Measurements from ENCODE around the gene C11orf16. TPM values are rescaled to one million over a fixed set of nuclear protein-coding genes. Genes with fewer than 3 reads are reported as not detected.
"Not testable (repeated sequence)": the region's sequence is repeated elsewhere in the genome, so short reads cannot be mapped to it uniquely, and the experiment has no call there.

The C11orf16 gene
- polyA plus RNA-seq, 1 of the 3 experiments (the other 2 are of a cell fraction), result not detected

- no peak for DNase-seq
- Histone ChIP-seq H3K27me3 (ENCODE audit: insufficient read depth) (no peaks in the 10 kb centered on the region), H3K9me3 (no peaks in the 10 kb centered on the region), H3K9ac (no peak overlapping the region), H3K36me3 (replicated peaks in 1 of 2; ENCODE audit: control insufficient read depth in 1 of 2, insufficient read depth in 2 of 2, low read length in 1 of 2) (no peaks in the 10 kb centered on the region), H3F3A (replicated peaks; ENCODE audit: insufficient read depth) (no peaks in the 10 kb centered on the region), H4K20me1 (ENCODE audit: insufficient read depth) (no peaks in the 10 kb centered on the region), H3K4me1 (ENCODE audit: control insufficient read depth in 1 of 2, insufficient read depth in 2 of 2, low read depth in 1 of 2, low read length in 1 of 2) (no peaks in the 10 kb centered on the region; a peak in 1 of 4 replicates), H3K4me3 (ENCODE audit: low read depth in 2 of 2, low read length in 1 of 2) (no peak overlapping the region), H2AFZ (ENCODE audit: low read depth) (no peak overlapping the region), H3K9me2 (no peaks in the 10 kb centered on the region), H3K27ac (ENCODE audit: low read depth in 2 of 2, low read length in 1 of 2) (no peak overlapping the region), H3K4me2 (no peak overlapping the region), H3K79me2 (ENCODE audit: insufficient read depth) (no peaks in the 10 kb centered on the region)
- CTCF ChIA-PET, result interaction anchor here (1.1 kb wide), 1 partner anchor 165 kb away, joined by 3 read pairs; no protein-coding TSS in a partner anchor
- 66% methylated on average over 2 of the region's 2 CpGs for WGBS (ENCODE audit: low lambda C conversion rate)
- TF ChIP-seq CHD2 (IDR thresholded peaks at IDR 0.05; ENCODE audit: low read length, partially characterized antibody) (no peak), ELF1 (IDR thresholded peaks at IDR 0.05) (no peak), GATA2 (CRISPR knock-in tag; IDR thresholded peaks at IDR 0.05) (no peak), TCF12 (IDR thresholded peaks at IDR 0.05) (no peak), POLR2AphosphoS5 (IDR thresholded peaks at IDR 0.05; ENCODE audit: low read depth, low read length) (no peak), RFX5 (IDR thresholded peaks at IDR 0.05; ENCODE audit: low read length) (no peak), FOXJ3 (CRISPR knock-in tag; IDR thresholded peaks at IDR 0.05) (no peak), CTCF (IDR thresholded peaks at IDR 0.05) (no peak), FOXM1 (IDR thresholded peaks at IDR 0.05; ENCODE audit: low read depth) (no peak), EP300 (IDR thresholded peaks at IDR 0.05; ENCODE audit: borderline replicate concordance in 1 of 2, low read depth in 1 of 2, low read length in 1 of 2) (no peak)
- POLR2A ChIA-PET, result no interaction called here
Measured at GRCh38 chr11:8886322-8886721, 46.4 kb downstream of the C11orf16 start.

DNA sequence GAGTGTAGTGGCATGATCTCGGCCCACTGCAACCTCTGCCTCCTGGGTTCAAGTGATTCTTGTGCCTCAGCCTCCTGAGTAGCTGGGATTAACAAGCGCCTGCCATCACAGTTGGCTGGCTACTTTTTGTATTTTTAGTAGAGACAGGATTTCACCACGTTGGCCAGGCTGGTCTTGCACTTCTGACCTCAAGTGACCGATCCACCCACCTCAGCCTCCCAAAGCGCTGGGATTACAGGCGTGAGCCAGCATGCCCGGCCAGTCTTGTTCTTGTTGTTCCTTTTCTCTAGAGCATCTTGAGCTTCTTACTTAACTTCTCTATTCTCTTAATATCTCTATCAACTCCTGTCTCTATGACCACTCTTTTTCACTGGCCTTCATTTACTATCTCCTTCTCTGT, 51.2 kb downstream of the C11orf16 start:
- H3K27ac ChIP-seq (ENCODE audit: low read depth in 2 of 2, low read length in 1 of 2); H3K4me2 ChIP-seq; CTCF ChIA-PET; H3K79me2 ChIP-seq (ENCODE audit: insufficient read depth); H3K9me3 ChIP-seq; H3K36me3 ChIP-seq (replicated peaks in 1 of 2; ENCODE audit: control insufficient read depth in 1 of 2, insufficient read depth in 2 of 2, low read length in 1 of 2); DNase-seq; POLR2A ChIA-PET; H3K9ac ChIP-seq; H3K4me1 ChIP-seq (ENCODE audit: control insufficient read depth in 1 of 2, insufficient read depth in 2 of 2, low read depth in 1 of 2, low read length in 1 of 2); H2AFZ ChIP-seq (ENCODE audit: low read depth); H3K4me3 ChIP-seq (ENCODE audit: low read depth in 2 of 2, low read length in 1 of 2); H4K20me1 ChIP-seq (ENCODE audit: insufficient read depth); H3F3A ChIP-seq (replicated peaks; ENCODE audit: insufficient read depth); H3K27me3 ChIP-seq (ENCODE audit: insufficient read depth); H3K9me2 ChIP-seq: not testable (repeated sequence)
- WGBS (ENCODE audit: low lambda C conversion rate), result 81% methylated on average over 7 of the region's 7 CpGs

DNA sequence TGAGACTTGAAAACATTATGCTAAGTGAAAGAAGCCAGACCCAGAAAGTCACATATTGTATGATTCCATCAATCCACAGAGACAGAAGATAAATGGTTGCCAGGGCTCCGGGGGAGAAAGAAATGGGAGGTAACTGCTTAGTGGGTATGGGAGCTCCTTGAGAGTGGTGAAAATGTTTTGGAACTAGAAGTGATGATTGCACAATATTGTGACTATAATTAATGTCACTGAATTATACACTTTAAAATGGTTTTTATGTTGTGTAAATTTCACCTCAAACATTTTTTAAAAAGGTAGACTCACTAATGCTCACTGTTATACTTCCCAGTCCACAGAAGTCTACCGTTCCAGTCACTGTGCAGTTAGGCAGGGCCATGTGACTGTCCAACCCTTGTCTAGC, 54.0 kb downstream of the C11orf16 start:
- Histone ChIP-seq H3K27ac (ENCODE audit: low read depth in 2 of 2, low read length in 1 of 2) (no peak overlapping the region), H2AFZ (ENCODE audit: low read depth) (no peak overlapping the region), H3K79me2 (ENCODE audit: insufficient read depth) (no peaks in the 10 kb centered on the region), H3K27me3 (ENCODE audit: insufficient read depth) (no peaks in the 10 kb centered on the region), H3K4me3 (ENCODE audit: low read depth in 2 of 2, low read length in 1 of 2) (no peak overlapping the region), H3K4me1 (ENCODE audit: control insufficient read depth in 1 of 2, insufficient read depth in 2 of 2, low read depth in 1 of 2, low read length in 1 of 2) (0 out of 4 replicates have a peak, but pooled peaks cover 0 to 4% of the 10 kb centered on the region in 2 experiments), H3K9ac (no peak overlapping the region), H3K9me3 (no peaks in the 10 kb centered on the region), H3K36me3 (replicated peaks in 1 of 2; ENCODE audit: control insufficient read depth in 1 of 2, insufficient read depth in 2 of 2, low read length in 1 of 2) (no peaks in the 10 kb centered on the region), H3K4me2 (no peak overlapping the region), H4K20me1 (ENCODE audit: insufficient read depth) (no peaks in the 10 kb centered on the region), H3K9me2 (no peaks in the 10 kb centered on the region), H3F3A (replicated peaks; ENCODE audit: insufficient read depth) (no peaks in the 10 kb centered on the region)
- WGBS (ENCODE audit: low lambda C conversion rate), result 84% methylated on average over 2 of the region's 2 CpGs
- no peak for DNase-seq
- ChIA-PET POLR2A (interaction anchor here (0.8 kb wide), 1 partner anchor 11 kb away, joined by 3 read pairs; no protein-coding TSS in a partner anchor), CTCF (no interaction called here)
- TF ChIP-seq SMC3 (IDR thresholded peaks at IDR 0.05; ENCODE audit: low read depth, low read length) (no peak), YY1 (IDR thresholded peaks at IDR 0.05; ENCODE audit: low read depth) (no peak), FOXM1 (IDR thresholded peaks at IDR 0.05; ENCODE audit: low read depth) (no peak), POLR2AphosphoS5 (IDR thresholded peaks at IDR 0.05; ENCODE audit: low read depth, low read length) (no peak), FOXJ3 (CRISPR knock-in tag; IDR thresholded peaks at IDR 0.05) (no peak)
